GM03348 (cell line): ENCODE measurements around the gene TSN.
A peak's percentile ranks its signal among the peaks of the same experiment; 100 is the strongest.

Source experiments
- DNase-seq: peaks from one replicate; pipeline ENCODE4 v3.0.0; 2012; ENCODE audit warnings: low spot score

Gene TSN

GRCh38 chr2:121746071-121746578, 9.3 kb upstream of the TSN start:
- DNase-seq: no peak

DNA sequence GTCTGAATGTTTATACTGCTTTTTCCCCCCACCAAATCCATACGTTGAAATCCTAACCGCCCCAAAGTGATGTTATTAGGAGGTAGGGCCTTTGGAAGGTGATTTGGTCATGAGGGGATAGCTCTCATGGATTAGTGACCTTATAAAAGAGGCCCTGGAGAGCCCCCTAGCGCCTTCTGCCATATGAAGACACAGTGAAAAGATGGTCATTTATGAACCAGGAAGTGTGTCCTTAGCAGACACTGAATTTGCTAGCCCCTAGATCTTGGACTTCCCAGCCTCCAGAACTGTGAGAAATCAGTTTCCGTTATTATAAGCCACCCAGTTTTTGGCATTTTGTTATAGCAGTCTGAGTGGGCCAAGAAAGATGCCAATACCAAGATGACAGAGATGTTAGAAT, 7.2 kb upstream of the TSN start:
- DNase-seq: peak; percentile 34

DNA sequence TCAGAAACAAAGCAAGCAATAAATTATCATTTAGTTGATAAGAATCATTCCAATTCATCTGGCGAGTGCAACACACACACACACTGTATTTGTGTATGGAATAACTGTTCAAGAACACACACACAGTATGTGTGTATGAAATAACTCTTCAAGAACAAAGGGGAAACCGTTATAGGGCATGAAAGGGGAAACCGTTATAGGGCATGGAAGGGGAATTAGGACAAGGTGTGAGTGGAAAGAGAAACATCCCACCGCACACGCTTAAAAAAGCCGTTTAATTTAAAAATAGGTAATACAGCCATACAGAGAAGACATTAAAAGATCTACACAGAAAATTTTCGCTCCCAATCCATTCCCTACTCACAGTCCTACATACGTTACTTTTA, 607 bp upstream of the TSN start:
- DNase-seq: no peak

GRCh38 chr2:121764681-121765228, 9.3 kb downstream of the TSN start:
- no peak for DNase-seq

- no peak for DNase-seq
Observed at GRCh38 chr2:121766624-121767023, 11.2 kb downstream of the TSN start.

- no peak for DNase-seq
Observed at GRCh38 chr2:121768143-121768755, 12.8 kb downstream of the TSN start.

- peak; percentile 21 for DNase-seq
Observed at GRCh38 chr2:121771976-121772742, 16.7 kb downstream of the TSN start.

DNA sequence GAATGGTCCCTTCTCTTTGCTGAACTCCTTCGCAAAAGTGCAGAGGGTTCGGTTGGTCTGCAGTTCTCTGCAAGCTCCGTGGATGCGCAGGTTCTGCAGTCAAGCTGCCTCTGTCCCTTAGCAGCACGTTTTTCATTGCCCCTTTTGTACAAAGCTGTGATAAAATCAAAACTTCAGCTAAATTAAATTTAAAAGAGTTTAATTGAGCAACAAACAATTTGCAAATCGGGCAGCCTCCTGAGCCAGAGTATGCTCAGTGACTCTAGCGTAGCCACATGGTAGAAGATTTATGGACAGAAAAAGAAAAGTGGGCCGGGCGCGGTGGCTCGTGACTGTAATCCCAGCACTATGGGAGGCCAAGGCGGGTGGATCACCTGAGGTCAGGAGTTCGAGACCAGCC, 18.8 kb downstream of the TSN start:
- no peak for DNase-seq

- DNase-seq: no peak
Observed at GRCh38 chr2:121776361-121776760, 20.9 kb downstream of the TSN start.

- no peak for DNase-seq
Observed at GRCh38 chr2:121776885-121777698, 21.6 kb downstream of the TSN start.

DNA sequence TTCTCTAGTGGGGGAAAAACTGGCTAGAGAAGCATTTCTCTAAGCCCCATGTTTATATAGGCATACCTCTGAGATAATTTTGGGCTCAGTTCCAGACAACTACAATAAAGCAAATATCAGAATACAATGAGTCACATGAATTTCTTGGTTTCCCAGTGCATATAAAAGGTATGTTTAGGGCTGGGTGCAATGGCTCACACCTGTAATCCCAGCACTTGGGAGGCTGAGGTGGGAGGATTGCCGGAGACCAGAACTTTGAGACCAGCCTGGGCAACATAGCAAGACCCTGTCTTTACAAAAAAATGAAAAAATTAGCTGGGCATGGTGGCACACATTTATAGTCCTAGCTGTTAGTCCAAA, 22.2 kb downstream of the TSN start:
- no peak for DNase-seq

DNA sequence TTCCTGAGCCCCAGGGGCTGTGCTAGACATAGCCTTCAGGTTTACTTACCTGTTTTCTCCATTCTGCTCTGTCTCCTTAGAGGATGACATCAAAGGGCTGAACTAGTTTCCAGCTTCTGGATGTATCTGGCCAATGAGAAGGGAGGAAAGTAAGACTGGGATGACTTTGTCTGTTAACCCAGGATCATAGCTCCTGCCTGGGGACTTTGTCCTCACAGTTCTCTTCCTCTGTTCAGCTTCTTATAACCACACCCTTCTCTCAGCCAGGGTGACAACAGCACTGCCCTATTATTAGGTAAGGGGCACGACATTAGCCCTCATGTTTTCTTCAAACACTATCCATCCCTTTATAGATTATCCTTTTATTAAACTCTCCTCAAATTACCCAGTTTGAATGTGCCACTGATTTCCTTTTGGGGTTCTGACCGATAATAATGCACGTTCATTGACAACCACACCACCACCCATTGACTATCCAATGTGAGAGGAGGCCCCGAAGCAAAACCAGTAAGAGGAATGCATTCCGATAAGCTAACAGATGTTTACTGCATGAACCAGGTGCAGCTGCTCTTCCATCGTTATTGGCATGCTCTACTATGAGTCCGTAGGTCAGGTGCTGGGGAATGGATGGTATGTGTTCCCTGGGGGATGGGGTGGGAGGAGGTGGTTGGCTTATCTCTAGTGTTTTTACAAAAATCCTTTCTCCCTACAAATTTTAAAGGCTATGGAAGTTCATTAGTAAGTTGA, 23.5 kb downstream of the TSN start:
- no peak for DNase-seq

- no peak for DNase-seq
Observed at GRCh38 chr2:121783180-121783579, 27.7 kb downstream of the TSN start.

GRCh38 chr2:121788685-121789084, 33.2 kb downstream of the TSN start:
- no peak for DNase-seq

DNA sequence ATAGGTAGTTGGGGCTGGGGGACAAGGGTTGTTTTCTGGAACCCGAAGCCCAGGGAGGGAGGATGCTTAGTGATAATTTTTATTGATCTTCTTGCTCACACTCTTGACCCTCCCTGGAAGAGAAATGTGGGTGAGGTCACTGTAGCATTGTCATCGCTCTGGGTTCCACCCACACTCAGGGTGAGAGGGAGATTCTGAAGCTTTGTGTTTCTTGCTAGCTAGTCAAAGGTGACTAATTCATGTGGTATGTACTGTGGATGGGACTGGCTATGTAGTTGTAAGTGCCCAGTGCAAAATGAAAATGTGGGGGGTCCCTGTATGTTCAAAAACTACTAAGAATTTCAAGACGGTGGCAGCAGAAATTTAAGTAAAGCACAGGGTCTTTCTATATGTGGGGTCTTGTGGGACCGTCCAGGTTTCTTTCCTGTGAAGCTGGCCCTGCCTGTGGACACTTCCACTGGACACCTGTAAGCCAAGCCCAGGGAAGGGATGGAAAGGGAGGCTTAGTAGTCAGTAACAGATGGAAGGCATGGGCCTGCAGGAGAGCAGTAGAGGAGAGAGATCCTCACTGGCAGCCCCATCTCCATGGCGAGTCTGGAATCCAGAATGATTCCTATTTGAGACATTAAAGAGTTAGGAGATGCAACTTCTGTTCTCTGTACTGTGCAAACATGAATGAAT, 35.0 kb downstream of the TSN start:
- peak; percentile 91 for DNase-seq

DNA sequence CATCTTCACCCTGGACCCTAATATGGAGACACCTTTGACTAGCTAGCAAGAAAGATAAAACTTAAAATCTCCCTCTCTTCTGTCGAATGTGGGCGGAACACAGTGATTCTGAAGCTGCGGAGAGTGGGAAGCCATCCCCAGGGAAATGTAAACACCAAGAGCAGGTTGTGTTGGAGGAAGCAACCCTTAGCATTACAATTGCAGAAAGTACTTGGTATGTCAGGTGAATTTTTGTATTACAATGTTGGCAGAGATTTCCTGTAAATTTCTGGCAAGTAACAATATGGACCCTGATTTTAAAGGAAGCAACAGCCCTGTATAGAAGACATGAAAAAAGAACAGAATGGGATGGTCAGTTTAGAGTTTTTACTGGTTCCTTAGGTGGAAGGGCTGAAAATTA, 35.8 kb downstream of the TSN start:
- no peak for DNase-seq

DNA sequence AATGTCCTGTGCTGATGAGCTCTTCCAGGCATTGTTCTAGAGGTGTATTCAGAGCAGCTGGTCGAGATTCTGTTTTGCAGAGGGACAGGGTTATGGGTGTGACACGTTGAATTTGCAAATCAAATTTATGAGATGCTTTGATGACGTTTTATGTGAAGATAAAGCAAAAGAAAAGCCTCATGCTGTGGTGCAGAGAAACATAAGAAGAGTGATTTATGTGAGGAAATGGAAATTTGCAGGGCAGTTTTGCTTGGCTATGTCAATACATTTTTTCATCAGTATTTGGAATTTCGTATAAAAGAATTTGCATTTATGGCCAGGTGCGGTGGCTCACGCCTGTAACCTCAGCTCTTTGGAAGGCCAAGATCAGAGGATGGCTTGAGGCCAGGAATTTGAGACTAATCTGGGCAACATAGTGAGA, 36.4 kb downstream of the TSN start:
- no peak for DNase-seq

- DNase-seq: no peak
Observed at GRCh38 chr2:121793816-121794215, 38.4 kb downstream of the TSN start.

GRCh38 chr2:121794233-121794632, 38.8 kb downstream of the TSN start:
- no peak for DNase-seq

DNA sequence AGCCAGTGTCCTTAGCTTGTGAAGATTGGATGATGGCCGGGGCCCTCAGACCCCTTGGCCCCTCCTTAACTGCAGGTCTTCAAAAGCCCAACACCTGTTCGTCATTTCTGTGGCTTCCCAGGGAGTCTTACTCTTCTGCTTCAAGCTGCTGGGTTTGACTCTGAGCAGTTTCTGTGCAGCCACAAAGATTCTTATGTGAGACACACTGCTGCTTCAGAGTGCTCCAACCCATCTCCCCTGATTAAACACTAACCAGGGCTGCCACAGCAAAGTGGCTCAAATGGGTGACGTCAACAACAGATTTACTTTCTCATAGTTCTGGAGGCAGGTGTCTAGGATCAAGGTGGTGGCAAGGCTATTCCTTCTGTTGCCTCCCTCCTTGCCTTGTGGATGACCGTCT, 40.8 kb downstream of the TSN start:
- no peak for DNase-seq

- no peak for DNase-seq
Observed at GRCh38 chr2:121798617-121799016, 43.2 kb downstream of the TSN start.
